Mesendoderm (in vitro differentiated cells): ENCODE data around the gene BOC.

Source experiments
- DNase-seq: peaks from one replicate; pipeline ENCODE4 v3.0.0; 2013
- H2AK5ac ChIP-seq: 2 replicates; pipeline ENCODE4 v1.6.1; 2013; ENCODE audit warnings: low read length, inconsistent platforms
- H2BK120ac ChIP-seq: 2 replicates; pipeline ENCODE4 v1.6.1; 2013; ENCODE audit warnings: low read depth, mild to moderate bottlenecking, low read length, moderate library complexity, mixed read lengths
- H2BK15ac ChIP-seq: replicated peaks from 2 replicates; pipeline ENCODE4 v1.6.1; 2013; ENCODE audit warnings: low read depth, mild to moderate bottlenecking, moderate library complexity
- H2BK5ac ChIP-seq: 2 replicates; pipeline ENCODE4 v1.6.1; 2013; ENCODE audit warnings: low read length, inconsistent platforms
- H3K18ac ChIP-seq: 2 replicates; pipeline ENCODE4 v1.6.1; 2013; ENCODE audit warnings: mild to moderate bottlenecking, low read length, mixed read lengths
- H3K23ac ChIP-seq: one replicate; pipeline ENCODE4 v1.6.1; 2013; ENCODE audit warnings: low read length
- H3K27ac ChIP-seq: 2 replicates; pipeline ENCODE4 v1.5.1; 2013; ENCODE audit warnings: low read depth, mild to moderate bottlenecking, inconsistent platforms, low read length, moderate library complexity
- H3K27me3 ChIP-seq: 2 replicates; pipeline ENCODE4 v1.6.1; 2013; ENCODE audit warnings: low read length, control low read depth, mild to moderate bottlenecking, inconsistent platforms; ENCODE audit not compliant: insufficient read depth, poor library complexity
- H3K36me3 ChIP-seq: 2 replicates; pipeline ENCODE4 v1.6.1; 2013; ENCODE audit warnings: low read length, inconsistent platforms; ENCODE audit not compliant: control insufficient read depth, insufficient read depth
- H3K4ac ChIP-seq: one replicate; pipeline ENCODE4 v1.6.1; 2013; ENCODE audit warnings: low read depth, mild to moderate bottlenecking, low read length, moderate library complexity
- H3K4me1 ChIP-seq: 2 replicates; pipeline ENCODE4 v1.6.1; 2013; ENCODE audit warnings: low read depth, low read length, inconsistent platforms; ENCODE audit not compliant: control insufficient read depth
- H3K4me2 ChIP-seq: 2 replicates; pipeline ENCODE4 v1.6.1; 2013; ENCODE audit warnings: low read length
- H3K4me3 ChIP-seq: 2 replicates; pipeline ENCODE4 v1.5.1; 2013; ENCODE audit warnings: mild to moderate bottlenecking, low read length
- H3K56ac ChIP-seq: one replicate; pipeline ENCODE4 v1.6.1; 2013; ENCODE audit warnings: low read length
- H3K79me1 ChIP-seq: 2 replicates; pipeline ENCODE4 v1.6.1; 2013; ENCODE audit warnings: low read length, inconsistent platforms
- H3K79me2 ChIP-seq: 2 replicates; pipeline ENCODE4 v1.6.1; 2013; ENCODE audit warnings: mild to moderate bottlenecking, low read length; ENCODE audit not compliant: control insufficient read depth, insufficient read depth
- H3K9ac ChIP-seq: 2 replicates; pipeline ENCODE4 v1.6.1; 2013; ENCODE audit warnings: low read length, inconsistent platforms
- H4K5ac ChIP-seq: one replicate; pipeline ENCODE4 v1.6.1; 2013; ENCODE audit warnings: low read length
- H4K8ac ChIP-seq: one replicate; pipeline ENCODE4 v1.6.1; 2013; ENCODE audit warnings: low read depth, mild to moderate bottlenecking, control low read depth, low read length, moderate library complexity
- WGBS: extraction: QIAGEN DNeasy Blood & Tissue Kit; methylation state at CpG from one replicate; pipeline ENCODE4 v1.1.7; 2013; ENCODE audit warnings: low lambda C conversion rate, missing lambda C conversion rate; ENCODE audit not compliant: insufficient coverage; ENCODE audit errors: extremely low coverage; 5-methylcytosine and 5-hydroxymethylcytosine counted together

BOC gene

DNA sequence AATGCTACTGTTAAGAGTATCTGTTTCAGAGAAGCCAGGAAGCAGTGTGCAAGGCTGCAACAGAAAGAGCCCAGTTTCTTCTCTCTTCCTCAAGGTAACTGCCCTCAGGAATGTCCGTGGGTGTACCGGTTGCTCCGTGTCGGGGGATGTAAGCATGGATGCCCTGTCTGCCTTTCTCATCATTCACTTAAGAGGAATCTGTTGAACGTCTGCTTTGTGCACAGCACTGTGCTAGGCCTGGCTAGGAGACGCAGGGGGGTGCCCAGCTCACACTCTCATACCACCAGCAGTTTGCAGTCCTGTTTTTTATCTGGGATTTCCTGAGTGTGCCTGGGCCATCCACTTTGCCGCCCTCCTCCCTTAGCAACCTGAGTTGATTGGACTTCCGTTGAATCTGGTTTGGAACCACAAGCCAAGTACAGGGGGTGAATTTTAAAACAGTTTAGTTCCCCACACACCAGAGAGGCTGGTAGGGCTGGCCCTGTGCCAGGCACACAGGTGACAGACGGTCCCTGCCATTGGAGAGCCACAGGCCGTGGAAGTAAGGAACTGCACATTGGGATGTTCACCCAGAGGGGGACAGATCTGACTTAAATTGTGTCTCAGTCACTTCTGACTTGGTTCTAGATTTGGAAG, 11.2 kb downstream of the BOC start:
- Histone ChIP-seq H3K27ac (no peak overlapping the region), H3K36me3 (no peaks in the 10 kb centered on the region)
- no peak for DNase-seq

DNA sequence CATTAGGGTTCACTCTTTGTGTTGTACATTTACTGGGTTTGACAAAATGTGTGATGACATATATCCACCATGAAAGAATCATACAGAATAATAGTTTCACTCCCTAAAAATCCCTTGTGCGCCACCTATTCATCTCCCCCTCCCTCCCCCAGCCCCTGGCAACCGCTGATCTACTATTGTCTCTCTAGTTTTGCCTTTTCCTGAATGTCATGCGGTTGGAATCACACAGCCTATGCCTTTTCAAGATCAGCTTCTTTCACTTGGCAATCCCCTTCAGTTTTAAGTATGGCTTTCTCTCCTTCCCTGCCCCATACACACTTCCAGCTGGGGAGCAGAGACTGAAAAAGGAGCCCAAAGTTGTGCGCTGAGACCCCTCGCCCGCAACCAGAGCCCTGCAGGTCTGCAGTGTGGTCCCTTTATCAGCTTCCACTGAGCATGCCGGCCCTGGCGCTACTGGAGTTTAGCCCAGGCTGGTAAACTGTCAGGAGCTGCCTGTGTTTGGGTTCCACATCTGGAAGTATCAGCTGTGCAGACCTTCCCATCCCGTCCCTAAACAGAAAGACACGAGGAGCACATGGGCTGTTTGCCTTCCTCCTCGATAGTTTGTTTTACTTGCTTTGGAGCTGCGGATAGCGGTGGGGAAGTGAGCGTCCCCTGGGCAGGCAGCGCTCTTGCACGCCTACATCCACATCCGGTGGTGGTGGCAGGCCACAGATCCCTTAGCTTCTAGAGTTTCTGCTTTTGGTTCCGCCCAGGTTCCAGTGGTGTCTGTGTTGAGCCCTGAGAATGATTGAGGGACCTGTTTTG, 12.3 kb downstream of the BOC start:
- Histone ChIP-seq H3K36me3 (no peaks in the 10 kb centered on the region), H3K79me1 (no peaks in the 10 kb centered on the region), H3K18ac (no peak overlapping the region), H3K4ac (no peak overlapping the region), H3K79me2 (no peaks in the 10 kb centered on the region), H3K9ac (no peak overlapping the region), H3K27me3 (no peaks in the 10 kb centered on the region), H3K4me3 (no peak overlapping the region), H3K27ac (no peak overlapping the region), H3K23ac (no peak overlapping the region), H3K56ac (no peak overlapping the region), H3K4me2 (no peak overlapping the region), H4K8ac (no peak overlapping the region), H2AK5ac (no peak overlapping the region), H2BK120ac (no peak overlapping the region), H4K5ac (no peak overlapping the region), H2BK15ac (no peak overlapping the region), H2BK5ac (no peak overlapping the region), H3K4me1 (no peaks in the 10 kb centered on the region)
- WGBS, result no CpG with 5 or more reads among the region's 18 CpGs
- no peak for DNase-seq

More for the DNA sequence above, 11.2 kb downstream of the BOC start:
- Histone ChIP-seq H3K27me3 (no peaks in the 10 kb centered on the region), H3K23ac (no peak overlapping the region), H3K56ac (no peak overlapping the region), H2BK120ac (no peak overlapping the region), H3K4me1 (no peaks in the 10 kb centered on the region), H3K4me2 (no peak overlapping the region), H2BK15ac (no peak overlapping the region), H3K79me1 (no peaks in the 10 kb centered on the region), H4K5ac (no peak overlapping the region), H4K8ac (no peak overlapping the region), H3K4me3 (no peak overlapping the region), H3K9ac (no peak overlapping the region), H3K79me2 (no peaks in the 10 kb centered on the region), H2BK5ac (no peak overlapping the region), H3K4ac (no peak overlapping the region), H3K18ac (no peak overlapping the region), H2AK5ac (no peak overlapping the region)
- no CpG with 5 or more reads among the region's 10 CpGs for WGBS

DNA sequence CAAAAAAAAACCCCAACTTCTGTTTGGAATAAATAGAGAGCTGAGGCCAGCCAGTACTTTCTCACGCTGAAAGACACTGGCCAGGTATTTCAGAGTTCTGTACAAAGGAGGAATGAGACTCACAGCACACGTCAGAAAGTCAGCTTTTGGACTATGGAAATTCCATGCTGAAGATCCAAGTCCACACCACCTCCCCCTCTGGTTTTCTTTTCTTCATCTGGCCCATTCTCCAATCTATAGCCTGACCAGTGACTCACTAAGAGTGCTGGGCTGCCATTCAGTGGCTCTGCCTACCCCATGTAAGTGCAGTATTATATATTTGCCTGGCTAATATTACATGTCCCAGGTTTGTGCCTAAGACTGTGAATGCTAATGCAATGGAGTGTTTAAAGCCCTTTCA, 13.9 kb downstream of the BOC start:
- no peak overlapping the region for H3K4me2 ChIP-seq
- DNase-seq, result no peak
- H3K9ac ChIP-seq, result no peak overlapping the region
- no peaks in the 10 kb centered on the region for H3K4me1 ChIP-seq
- no CpG with 5 or more reads among the region's 2 CpGs for WGBS
- no peak overlapping the region for H3K23ac ChIP-seq
- no peak overlapping the region for H3K4me3 ChIP-seq
- no peaks in the 10 kb centered on the region for H3K27me3 ChIP-seq
- no peaks in the 10 kb centered on the region for H3K36me3 ChIP-seq
- H2BK15ac ChIP-seq, result no peak overlapping the region
- no peak overlapping the region for H3K18ac ChIP-seq
- H2AK5ac ChIP-seq, result no peak overlapping the region
- no peak overlapping the region for H3K4ac ChIP-seq
- no peak overlapping the region for H4K8ac ChIP-seq
- no peak overlapping the region for H3K56ac ChIP-seq
- H2BK120ac ChIP-seq, result no peak overlapping the region
- H4K5ac ChIP-seq, result no peak overlapping the region
- H3K27ac ChIP-seq, result no peak overlapping the region
- no peak overlapping the region for H2BK5ac ChIP-seq
- no peaks in the 10 kb centered on the region for H3K79me2 ChIP-seq
- H3K79me1 ChIP-seq, result no peaks in the 10 kb centered on the region

DNA sequence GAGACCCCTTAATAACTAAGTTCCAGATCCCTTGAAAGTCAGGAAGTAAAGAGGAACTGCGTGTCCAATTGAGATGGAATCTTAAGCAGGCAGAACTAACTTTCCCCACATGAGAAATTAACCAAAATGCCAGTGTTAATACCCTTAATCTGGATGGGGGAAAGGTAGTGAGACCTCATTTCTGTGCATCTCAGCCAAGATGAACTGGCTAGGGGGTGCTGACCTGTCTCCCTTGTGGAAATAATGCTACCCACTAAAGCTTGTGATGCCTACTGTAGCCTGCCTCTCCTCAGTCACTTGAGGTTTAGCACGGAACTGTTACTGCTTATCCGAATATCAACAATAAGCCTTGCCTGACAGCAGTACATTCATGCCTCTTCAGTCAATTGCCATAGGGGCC, 15.1 kb downstream of the BOC start:
- Histone ChIP-seq H3K79me2 (no peaks in the 10 kb centered on the region), H3K4me3 (no peak overlapping the region), H2AK5ac (no peak overlapping the region), H2BK120ac (no peak overlapping the region), H3K9ac (no peak overlapping the region), H2BK5ac (no peak overlapping the region), H2BK15ac (no peak overlapping the region), H3K56ac (no peak overlapping the region), H3K4me2 (no peak overlapping the region), H4K8ac (no peak overlapping the region), H3K4ac (no peak overlapping the region), H3K27ac (no peak overlapping the region), H3K79me1 (no peaks in the 10 kb centered on the region), H3K36me3 (no peaks in the 10 kb centered on the region), H4K5ac (no peak overlapping the region), H3K4me1 (no peaks in the 10 kb centered on the region), H3K18ac (no peak overlapping the region), H3K27me3 (no peaks in the 10 kb centered on the region), H3K23ac (no peak overlapping the region)
- no peak for DNase-seq
- no CpG with 5 or more reads among the region's 3 CpGs for WGBS

DNA sequence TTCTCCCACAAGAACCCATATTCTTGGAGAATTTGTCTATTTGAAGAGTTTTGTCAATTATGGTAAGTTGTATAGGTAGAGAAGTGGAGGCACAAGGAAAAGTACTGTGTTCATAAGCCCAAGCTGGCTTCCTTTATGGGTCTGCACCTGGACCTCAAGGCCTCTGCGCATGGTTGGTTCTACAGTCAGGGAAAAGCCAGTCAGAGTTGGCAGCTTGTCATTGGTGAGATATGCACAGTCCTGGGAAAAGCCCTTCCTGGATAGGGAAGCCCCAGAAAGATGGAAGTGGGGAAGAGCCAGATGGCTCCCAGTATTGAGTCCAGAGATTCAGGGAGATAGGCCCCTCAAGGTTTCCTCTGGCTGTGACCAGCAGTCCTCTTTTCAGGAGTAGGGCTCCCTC, 15.8 kb downstream of the BOC start:
- Histone ChIP-seq H3K4ac (no peak overlapping the region), H3K56ac (no peak overlapping the region), H3K4me2 (no peak overlapping the region), H3K18ac (no peak overlapping the region), H3K4me1 (peaks cover 2% of the 10 kb centered on the region), H3K4me3 (no peak overlapping the region), H3K23ac (no peak overlapping the region), H3K27me3 (no peaks in the 10 kb centered on the region), H2BK15ac (no peak overlapping the region), H3K36me3 (no peaks in the 10 kb centered on the region), H3K27ac (no peak overlapping the region), H2BK5ac (no peak overlapping the region), H2AK5ac (no peak overlapping the region), H3K79me1 (no peaks in the 10 kb centered on the region), H2BK120ac (no peak overlapping the region), H3K9ac (no peak overlapping the region), H4K8ac (no peak overlapping the region), H4K5ac (no peak overlapping the region), H3K79me2 (no peaks in the 10 kb centered on the region)
- no CpG with 5 or more reads among the region's 1 CpG for WGBS
- no peak for DNase-seq
